Measurements from ENCODE around the gene CRTAC1. TPM values are rescaled to one million over a fixed set of nuclear protein-coding genes. Genes with fewer than 3 reads are reported as not detected.

Gene CRTAC1
- total RNA-seq, 1 experiment from 2014 or later = 1.2 TPM

DNA sequence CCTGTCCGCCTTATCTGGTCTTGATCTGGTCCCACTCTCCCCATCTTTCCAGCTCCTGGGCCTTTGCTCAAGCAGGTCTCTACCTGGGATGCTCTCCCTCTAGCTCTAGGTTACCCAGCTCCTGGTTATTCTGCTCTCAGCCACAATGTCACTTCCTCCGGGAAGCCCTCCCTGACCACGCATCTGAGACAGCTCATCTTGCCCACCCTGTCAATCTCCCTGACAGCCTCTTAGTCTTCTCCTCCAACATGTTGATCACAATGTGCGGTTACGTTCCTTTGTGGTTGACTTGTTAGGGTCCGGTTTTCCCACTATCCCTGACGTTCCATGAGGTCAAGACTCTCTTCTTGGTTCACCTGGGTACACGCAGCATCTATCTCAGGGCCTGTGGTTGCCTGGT lies 125.1 kb downstream of the CRTAC1 start:
- DNase-seq (ENCODE audit: low spot score) = no peak
- no peak for ATAC-seq
- H3K4me3 Mint-ChIP-seq = no peak overlapping the region
- H3K27me3 Mint-ChIP-seq (ENCODE audit: low read depth) = no peaks in the 10 kb centered on the region
- no peaks in the 10 kb centered on the region for H3K9me3 Mint-ChIP-seq
- no peak overlapping the region for H3K27ac Mint-ChIP-seq
- H3K4me1 Mint-ChIP-seq = peaks cover 9% of the 10 kb centered on the region; the same call in 1 of the 2 replicates
- ChIA-PET POLR2A (no interaction called here), CTCF (interaction anchor here (0.9 to 3.6 kb wide), 12 partner anchors 10 to 404 kb away, joined by 3 to 20 read pairs (median 4); no protein-coding TSS in a partner anchor)
- TF ChIP-seq, protein P1, sequence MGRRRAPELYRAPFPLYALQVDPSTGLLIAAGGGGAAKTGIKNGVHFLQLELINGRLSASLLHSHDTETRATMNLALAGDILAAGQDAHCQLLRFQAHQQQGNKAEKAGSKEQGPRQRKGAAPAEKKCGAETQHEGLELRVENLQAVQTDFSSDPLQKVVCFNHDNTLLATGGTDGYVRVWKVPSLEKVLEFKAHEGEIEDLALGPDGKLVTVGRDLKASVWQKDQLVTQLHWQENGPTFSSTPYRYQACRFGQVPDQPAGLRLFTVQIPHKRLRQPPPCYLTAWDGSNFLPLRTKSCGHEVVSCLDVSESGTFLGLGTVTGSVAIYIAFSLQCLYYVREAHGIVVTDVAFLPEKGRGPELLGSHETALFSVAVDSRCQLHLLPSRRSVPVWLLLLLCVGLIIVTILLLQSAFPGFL (CRISPR knock-in tag; IDR thresholded peaks at IDR 0.05; ENCODE audit: borderline replicate concordance) = no peak
- TF ChIP-seq ZNF416 (CRISPR knock-in tag; IDR thresholded peaks at IDR 0.05) (no peak), ELF4 (CRISPR knock-in tag; IDR thresholded peaks at IDR 0.05; ENCODE audit: low read depth) (no peak)
- TF ChIP-seq, protein P2, sequence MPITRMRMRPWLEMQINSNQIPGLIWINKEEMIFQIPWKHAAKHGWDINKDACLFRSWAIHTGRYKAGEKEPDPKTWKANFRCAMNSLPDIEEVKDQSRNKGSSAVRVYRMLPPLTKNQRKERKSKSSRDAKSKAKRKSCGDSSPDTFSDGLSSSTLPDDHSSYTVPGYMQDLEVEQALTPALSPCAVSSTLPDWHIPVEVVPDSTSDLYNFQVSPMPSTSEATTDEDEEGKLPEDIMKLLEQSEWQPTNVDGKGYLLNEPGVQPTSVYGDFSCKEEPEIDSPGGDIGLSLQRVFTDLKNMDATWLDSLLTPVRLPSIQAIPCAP (CRISPR knock-in tag; IDR thresholded peaks at IDR 0.05) = no peak
- TF ChIP-seq, protein P3, sequence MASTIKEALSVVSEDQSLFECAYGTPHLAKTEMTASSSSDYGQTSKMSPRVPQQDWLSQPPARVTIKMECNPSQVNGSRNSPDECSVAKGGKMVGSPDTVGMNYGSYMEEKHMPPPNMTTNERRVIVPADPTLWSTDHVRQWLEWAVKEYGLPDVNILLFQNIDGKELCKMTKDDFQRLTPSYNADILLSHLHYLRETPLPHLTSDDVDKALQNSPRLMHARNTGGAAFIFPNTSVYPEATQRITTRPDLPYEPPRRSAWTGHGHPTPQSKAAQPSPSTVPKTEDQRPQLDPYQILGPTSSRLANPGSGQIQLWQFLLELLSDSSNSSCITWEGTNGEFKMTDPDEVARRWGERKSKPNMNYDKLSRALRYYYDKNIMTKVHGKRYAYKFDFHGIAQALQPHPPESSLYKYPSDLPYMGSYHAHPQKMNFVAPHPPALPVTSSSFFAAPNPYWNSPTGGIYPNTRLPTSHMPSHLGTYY (CRISPR knock-in tag; IDR thresholded peaks at IDR 0.05) = no peak
- H3K36me3 Mint-ChIP-seq = no peaks in the 10 kb centered on the region

DNA sequence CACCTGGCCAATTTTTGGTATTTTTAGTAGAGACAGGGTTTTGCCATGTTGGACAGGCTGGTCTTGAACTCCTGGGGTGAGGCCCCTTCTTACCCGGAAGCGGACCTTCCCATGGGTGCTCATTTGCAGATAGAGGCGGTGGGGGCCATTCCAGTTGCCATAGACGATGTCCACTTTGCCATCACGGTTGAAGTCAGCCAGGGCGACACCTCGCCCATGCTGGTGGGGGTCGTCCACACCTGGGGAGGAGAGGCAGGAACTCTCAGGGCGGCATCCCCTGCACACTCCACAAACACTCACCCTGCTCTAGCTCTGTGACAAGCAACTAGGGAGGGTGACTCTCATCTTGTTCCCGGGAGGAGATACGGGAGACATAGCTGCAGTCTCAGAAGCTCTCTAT lies 125.8 kb downstream of the CRTAC1 start:
- Mint-ChIP-seq H3K9me3 (no peaks in the 10 kb centered on the region), H3K36me3 (no peaks in the 10 kb centered on the region), H3K4me1 (peaks cover 9% of the 10 kb centered on the region; the same call in 1 of the 2 replicates), H3K4me3 (no peak overlapping the region), H3K27ac (no peak overlapping the region), H3K27me3 (ENCODE audit: low read depth) (no peaks in the 10 kb centered on the region)
- no peak for DNase-seq (ENCODE audit: low spot score)
- ChIA-PET CTCF (interaction anchor here (0.7 to 3.6 kb wide), 15 partner anchors 10 to 405 kb away, joined by 3 to 20 read pairs (median 4); partner anchors contain the start of gene AVPI1), POLR2A (interaction anchor here (0.5 kb wide), 1 partner anchor 15 kb away, joined by 3 read pairs; no protein-coding TSS in a partner anchor)
- no peak for ATAC-seq
- TF ChIP-seq, protein P4, sequence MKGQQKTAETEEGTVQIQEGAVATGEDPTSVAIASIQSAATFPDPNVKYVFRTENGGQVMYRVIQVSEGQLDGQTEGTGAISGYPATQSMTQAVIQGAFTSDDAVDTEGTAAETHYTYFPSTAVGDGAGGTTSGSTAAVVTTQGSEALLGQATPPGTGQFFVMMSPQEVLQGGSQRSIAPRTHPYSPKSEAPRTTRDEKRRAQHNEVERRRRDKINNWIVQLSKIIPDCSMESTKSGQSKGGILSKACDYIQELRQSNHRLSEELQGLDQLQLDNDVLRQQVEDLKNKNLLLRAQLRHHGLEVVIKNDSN (CRISPR knock-in tag; IDR thresholded peaks at IDR 0.05) = no peak
- no peak for TF ChIP-seq KAT7 (CRISPR knock-in tag; IDR thresholded peaks at IDR 0.05; ENCODE audit: borderline replicate concordance)
- no peak for TF ChIP-seq GRHL2 (CRISPR knock-in tag; IDR thresholded peaks at IDR 0.05; ENCODE audit: insufficient replicate concordance, severe bottlenecking)
- TF ChIP-seq, protein P5, sequence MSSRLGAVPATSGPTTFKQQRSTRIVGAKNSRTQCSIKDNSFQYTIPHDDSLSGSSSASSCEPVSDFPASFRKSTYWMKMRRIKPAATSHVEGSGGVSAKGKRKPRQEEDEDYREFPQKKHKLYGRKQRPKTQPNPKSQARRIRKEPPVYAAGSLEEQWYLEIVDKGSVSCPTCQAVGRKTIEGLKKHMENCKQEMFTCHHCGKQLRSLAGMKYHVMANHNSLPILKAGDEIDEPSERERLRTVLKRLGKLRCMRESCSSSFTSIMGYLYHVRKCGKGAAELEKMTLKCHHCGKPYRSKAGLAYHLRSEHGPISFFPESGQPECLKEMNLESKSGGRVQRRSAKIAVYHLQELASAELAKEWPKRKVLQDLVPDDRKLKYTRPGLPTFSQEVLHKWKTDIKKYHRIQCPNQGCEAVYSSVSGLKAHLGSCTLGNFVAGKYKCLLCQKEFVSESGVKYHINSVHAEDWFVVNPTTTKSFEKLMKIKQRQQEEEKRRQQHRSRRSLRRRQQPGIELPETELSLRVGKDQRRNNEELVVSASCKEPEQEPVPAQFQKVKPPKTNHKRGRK (CRISPR knock-in tag; IDR thresholded peaks at IDR 0.05; ENCODE audit: borderline replicate concordance) = no peak
- no peak for TF ChIP-seq PRRX2 (CRISPR knock-in tag; IDR thresholded peaks at IDR 0.05)
- TF ChIP-seq, protein P6, sequence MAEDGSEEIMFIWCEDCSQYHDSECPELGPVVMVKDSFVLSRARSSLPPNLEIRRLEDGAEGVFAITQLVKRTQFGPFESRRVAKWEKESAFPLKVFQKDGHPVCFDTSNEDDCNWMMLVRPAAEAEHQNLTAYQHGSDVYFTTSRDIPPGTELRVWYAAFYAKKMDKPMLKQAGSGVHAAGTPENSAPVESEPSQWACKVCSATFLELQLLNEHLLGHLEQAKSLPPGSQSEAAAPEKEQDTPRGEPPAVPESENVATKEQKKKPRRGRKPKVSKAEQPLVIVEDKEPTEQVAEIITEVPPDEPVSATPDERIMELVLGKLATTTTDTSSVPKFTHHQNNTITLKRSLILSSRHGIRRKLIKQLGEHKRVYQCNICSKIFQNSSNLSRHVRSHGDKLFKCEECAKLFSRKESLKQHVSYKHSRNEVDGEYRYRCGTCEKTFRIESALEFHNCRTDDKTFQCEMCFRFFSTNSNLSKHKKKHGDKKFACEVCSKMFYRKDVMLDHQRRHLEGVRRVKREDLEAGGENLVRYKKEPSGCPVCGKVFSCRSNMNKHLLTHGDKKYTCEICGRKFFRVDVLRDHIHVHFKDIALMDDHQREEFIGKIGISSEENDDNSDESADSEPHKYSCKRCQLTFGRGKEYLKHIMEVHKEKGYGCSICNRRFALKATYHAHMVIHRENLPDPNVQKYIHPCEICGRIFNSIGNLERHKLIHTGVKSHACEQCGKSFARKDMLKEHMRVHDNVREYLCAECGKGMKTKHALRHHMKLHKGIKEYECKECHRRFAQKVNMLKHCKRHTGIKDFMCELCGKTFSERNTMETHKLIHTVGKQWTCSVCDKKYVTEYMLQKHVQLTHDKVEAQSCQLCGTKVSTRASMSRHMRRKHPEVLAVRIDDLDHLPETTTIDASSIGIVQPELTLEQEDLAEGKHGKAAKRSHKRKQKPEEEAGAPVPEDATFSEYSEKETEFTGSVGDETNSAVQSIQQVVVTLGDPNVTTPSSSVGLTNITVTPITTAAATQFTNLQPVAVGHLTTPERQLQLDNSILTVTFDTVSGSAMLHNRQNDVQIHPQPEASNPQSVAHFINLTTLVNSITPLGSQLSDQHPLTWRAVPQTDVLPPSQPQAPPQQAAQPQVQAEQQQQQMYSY (CRISPR knock-in tag; IDR thresholded peaks at IDR 0.05) = no peak
- TF ChIP-seq, protein P7, sequence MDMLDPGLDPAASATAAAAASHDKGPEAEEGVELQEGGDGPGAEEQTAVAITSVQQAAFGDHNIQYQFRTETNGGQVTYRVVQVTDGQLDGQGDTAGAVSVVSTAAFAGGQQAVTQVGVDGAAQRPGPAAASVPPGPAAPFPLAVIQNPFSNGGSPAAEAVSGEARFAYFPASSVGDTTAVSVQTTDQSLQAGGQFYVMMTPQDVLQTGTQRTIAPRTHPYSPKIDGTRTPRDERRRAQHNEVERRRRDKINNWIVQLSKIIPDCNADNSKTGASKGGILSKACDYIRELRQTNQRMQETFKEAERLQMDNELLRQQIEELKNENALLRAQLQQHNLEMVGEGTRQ (CRISPR knock-in tag; IDR thresholded peaks at IDR 0.05) = no peak
- TF ChIP-seq ZNF396 (CRISPR knock-in tag; IDR thresholded peaks at IDR 0.05; ENCODE audit: borderline replicate concordance) = no peak
- TF ChIP-seq, protein P2 (CRISPR knock-in tag; IDR thresholded peaks at IDR 0.05) = no peak
- TF ChIP-seq EMX1 (CRISPR knock-in tag; IDR thresholded peaks at IDR 0.05) = no peak
- TF ChIP-seq, protein P8, sequence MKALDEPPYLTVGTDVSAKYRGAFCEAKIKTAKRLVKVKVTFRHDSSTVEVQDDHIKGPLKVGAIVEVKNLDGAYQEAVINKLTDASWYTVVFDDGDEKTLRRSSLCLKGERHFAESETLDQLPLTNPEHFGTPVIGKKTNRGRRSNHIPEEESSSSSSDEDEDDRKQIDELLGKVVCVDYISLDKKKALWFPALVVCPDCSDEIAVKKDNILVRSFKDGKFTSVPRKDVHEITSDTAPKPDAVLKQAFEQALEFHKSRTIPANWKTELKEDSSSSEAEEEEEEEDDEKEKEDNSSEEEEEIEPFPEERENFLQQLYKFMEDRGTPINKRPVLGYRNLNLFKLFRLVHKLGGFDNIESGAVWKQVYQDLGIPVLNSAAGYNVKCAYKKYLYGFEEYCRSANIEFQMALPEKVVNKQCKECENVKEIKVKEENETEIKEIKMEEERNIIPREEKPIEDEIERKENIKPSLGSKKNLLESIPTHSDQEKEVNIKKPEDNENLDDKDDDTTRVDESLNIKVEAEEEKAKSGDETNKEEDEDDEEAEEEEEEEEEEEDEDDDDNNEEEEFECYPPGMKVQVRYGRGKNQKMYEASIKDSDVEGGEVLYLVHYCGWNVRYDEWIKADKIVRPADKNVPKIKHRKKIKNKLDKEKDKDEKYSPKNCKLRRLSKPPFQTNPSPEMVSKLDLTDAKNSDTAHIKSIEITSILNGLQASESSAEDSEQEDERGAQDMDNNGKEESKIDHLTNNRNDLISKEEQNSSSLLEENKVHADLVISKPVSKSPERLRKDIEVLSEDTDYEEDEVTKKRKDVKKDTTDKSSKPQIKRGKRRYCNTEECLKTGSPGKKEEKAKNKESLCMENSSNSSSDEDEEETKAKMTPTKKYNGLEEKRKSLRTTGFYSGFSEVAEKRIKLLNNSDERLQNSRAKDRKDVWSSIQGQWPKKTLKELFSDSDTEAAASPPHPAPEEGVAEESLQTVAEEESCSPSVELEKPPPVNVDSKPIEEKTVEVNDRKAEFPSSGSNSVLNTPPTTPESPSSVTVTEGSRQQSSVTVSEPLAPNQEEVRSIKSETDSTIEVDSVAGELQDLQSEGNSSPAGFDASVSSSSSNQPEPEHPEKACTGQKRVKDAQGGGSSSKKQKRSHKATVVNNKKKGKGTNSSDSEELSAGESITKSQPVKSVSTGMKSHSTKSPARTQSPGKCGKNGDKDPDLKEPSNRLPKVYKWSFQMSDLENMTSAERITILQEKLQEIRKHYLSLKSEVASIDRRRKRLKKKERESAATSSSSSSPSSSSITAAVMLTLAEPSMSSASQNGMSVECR (CRISPR knock-in tag; IDR thresholded peaks at IDR 0.05; ENCODE audit: borderline replicate concordance) = no peak
- no peak for TF ChIP-seq FOXP1 (CRISPR knock-in tag; IDR thresholded peaks at IDR 0.05; ENCODE audit: borderline replicate concordance)
- TF ChIP-seq MXD4 (CRISPR knock-in tag; IDR thresholded peaks at IDR 0.05; ENCODE audit: borderline replicate concordance) = no peak
- TF ChIP-seq ELF4 (CRISPR knock-in tag; IDR thresholded peaks at IDR 0.05; ENCODE audit: low read depth) = no peak

Measured in WTC11 (cell line).